ENCODE results near the gene DVL2. TPM values are rescaled to one million over a fixed set of nuclear protein-coding genes. Genes with fewer than 3 reads are reported as not detected.

DVL2 gene
- total and polyA plus RNA-seq, 2 donors (not counting 3 experiments of a cell fraction or from before 2014, with no cell fraction given), result 17.2 to 55.9 TPM

DNA sequence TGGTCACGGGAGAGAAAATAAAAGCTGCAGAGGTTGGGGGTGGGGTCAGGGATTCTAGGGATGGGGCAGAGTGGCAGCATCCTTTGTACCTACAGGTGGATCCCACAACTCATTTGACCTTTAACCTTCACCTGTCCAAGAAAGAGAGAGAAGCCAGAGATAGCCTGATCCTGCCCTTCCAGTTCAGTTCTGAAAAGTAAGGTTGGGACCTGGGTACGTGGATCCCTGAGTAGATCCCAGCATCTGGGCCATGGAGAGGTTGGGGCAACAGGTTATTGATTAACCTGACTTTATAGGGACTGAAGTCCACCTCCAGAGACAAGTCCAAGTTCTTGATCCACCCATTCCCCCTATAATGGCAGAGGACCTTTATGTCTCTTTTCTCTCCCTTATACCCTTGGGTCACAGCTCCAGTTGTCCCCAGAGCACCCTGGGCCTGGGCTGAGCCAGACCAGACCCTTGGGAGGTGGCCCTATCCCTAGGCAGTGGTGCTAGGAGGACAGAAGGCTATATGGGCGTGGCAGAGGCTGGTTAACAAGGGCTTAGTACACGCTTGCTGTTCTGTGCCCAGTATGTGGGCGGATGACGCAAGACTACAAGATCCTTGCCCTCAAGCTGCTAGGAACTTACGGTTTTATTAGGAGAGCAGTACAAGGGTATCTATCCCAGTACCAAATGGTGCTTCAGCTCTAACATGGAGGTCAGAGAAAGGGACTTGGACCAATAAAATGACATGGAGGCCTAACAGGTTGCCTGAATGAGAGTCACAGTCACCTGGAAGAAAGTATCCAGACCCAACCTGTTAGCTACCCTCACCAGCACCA lies 24.6 kb upstream of the DVL2 start:
- no peak overlapping the region for H3K9ac ChIP-seq (replicated peaks; ENCODE audit: extremely low read depth, insufficient read depth, low read length)
- no peaks in the 10 kb centered on the region for H3K9me1 ChIP-seq (replicated peaks; ENCODE audit: control insufficient read depth, extremely low read depth, insufficient read depth, low read length)
- H3K4me1 ChIP-seq (ENCODE audit: control insufficient read depth, extremely low read depth, insufficient read depth, low read length), result peaks cover 19% of the 10 kb centered on the region
- H3K4me2 ChIP-seq (ENCODE audit: insufficient read depth, low read length), result no peak overlapping the region
- peaks cover 3% of the 10 kb centered on the region for H3K79me2 ChIP-seq (ENCODE audit: control insufficient read depth, insufficient read depth, low read length)
- peaks cover 3 to 21% of the 10 kb centered on the region in 2 experiments for H3K36me3 ChIP-seq (ENCODE audit: control insufficient read depth in 2 of 2, extremely low read depth in 1 of 2, insufficient read depth in 2 of 2, low read length in 2 of 2)
- TF ChIP-seq MYC (IDR thresholded peaks at IDR 0.05; ENCODE audit: low read depth, low read length) (no peak), POLR2AphosphoS5 (IDR thresholded peaks at IDR 0.05; ENCODE audit: insufficient read depth, low read depth, low read length) (no peak), POLR2A (IDR thresholded peaks at IDR 0.05; ENCODE audit: low read depth, low read length) (no peak), JUN (IDR thresholded peaks at IDR 0.05; ENCODE audit: borderline replicate concordance, insufficient read depth, insufficient read length, low read depth) (no peak), FOS (IDR thresholded peaks at IDR 0.05; ENCODE audit: borderline replicate concordance, insufficient read depth, low read length) (no peak), EZH2 (IDR thresholded peaks at IDR 0.05; ENCODE audit: borderline replicate concordance, low read depth, low read length, severe bottlenecking) (no peak), GATA2 (IDR thresholded peaks at IDR 0.05; ENCODE audit: insufficient read depth, insufficient read length, low read depth, low read length) (no peak)
- TF ChIP-seq, protein P1, sequence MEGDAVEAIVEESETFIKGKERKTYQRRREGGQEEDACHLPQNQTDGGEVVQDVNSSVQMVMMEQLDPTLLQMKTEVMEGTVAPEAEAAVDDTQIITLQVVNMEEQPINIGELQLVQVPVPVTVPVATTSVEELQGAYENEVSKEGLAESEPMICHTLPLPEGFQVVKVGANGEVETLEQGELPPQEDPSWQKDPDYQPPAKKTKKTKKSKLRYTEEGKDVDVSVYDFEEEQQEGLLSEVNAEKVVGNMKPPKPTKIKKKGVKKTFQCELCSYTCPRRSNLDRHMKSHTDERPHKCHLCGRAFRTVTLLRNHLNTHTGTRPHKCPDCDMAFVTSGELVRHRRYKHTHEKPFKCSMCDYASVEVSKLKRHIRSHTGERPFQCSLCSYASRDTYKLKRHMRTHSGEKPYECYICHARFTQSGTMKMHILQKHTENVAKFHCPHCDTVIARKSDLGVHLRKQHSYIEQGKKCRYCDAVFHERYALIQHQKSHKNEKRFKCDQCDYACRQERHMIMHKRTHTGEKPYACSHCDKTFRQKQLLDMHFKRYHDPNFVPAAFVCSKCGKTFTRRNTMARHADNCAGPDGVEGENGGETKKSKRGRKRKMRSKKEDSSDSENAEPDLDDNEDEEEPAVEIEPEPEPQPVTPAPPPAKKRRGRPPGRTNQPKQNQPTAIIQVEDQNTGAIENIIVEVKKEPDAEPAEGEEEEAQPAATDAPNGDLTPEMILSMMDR (IDR thresholded peaks at IDR 0.05; ENCODE audit: extremely low read depth in 1 of 2, insufficient read depth in 1 of 2, low read depth in 1 of 2, low read length in 2 of 2), result no peak
- TF ChIP-seq, protein P2, sequence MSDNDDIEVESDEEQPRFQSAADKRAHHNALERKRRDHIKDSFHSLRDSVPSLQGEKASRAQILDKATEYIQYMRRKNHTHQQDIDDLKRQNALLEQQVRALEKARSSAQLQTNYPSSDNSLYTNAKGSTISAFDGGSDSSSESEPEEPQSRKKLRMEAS (IDR thresholded peaks at IDR 0.05; ENCODE audit: insufficient read depth, insufficient read length), result no peak
- H3K9me3 ChIP-seq (replicated peaks; ENCODE audit: control insufficient read depth, insufficient read depth, low read length), result no peaks in the 10 kb centered on the region
- dilution Hi-C loops (cut with MboI; ENCODE audit: extremely low pct_ligation_motif_present, low sequenced_read_pairs), result no loop called here
- BruUV-seq (replicated peaks), result no TSS peak
- no peak overlapping the region for H3K27ac ChIP-seq (ENCODE audit: insufficient read depth, low read depth, low read length)
- no peak for DNase-seq (ENCODE audit: low read depth, low spot score)
- ChIA-PET CTCF (interaction anchor here (1.3 to 1.5 kb wide), 2 partner anchors 37 to 38 kb away, joined by 3 read pairs; no protein-coding TSS in a partner anchor), POLR2A (no interaction called here)
- no peak overlapping the region for H3K4me3 ChIP-seq (replicated peaks in 1 of 3; ENCODE audit: insufficient read depth in 1 of 3, low read depth in 1 of 3, low read length in 3 of 3)
- no peak for FAIRE-seq
- intact Hi-C loops (cut with micrococcal nuclease), result no loop called here
- no peaks in the 10 kb centered on the region for H3K27me3 ChIP-seq (ENCODE audit: control insufficient read depth in 2 of 2, insufficient read depth in 2 of 2, low read length in 2 of 2)
- no peaks in the 10 kb centered on the region for H4K20me1 ChIP-seq (replicated peaks; ENCODE audit: control insufficient read depth, extremely low read depth, insufficient read depth, low read length)
- no peak overlapping the region for H2AFZ ChIP-seq (ENCODE audit: low read depth, low read length)

Measured in endothelial cell of umbilical vein (primary cell).